OCI-LY7 (cell line): Measurements from ENCODE around the gene TNN. TPM values are rescaled to one million over a fixed set of nuclear protein-coding genes. Genes with fewer than 3 reads are reported as not detected.

Experiments used
- BruUV-seq: library from RNA; stranded (reverse); fragments of 400-500 nt; replicated peaks from 2 replicates; lab custom pipeline; 2021; lab: Mats Ljungman, UMichigan
- CTCF ChIA-PET: fragments of 300-600 bp; sonication (Branson Sonifier 250); formaldehyde crosslinking; loops from one replicate; lab custom pipeline; 2022; ENCODE audit warnings: antibody characterized with exemption; ENCODE audit not compliant: unreplicated experiment; lab: Charles Lee
- POLR2A ChIA-PET: fragments of 300-600 bp; sonication (Branson Sonifier 250); formaldehyde crosslinking; loops from one replicate; lab custom pipeline; 2022; ENCODE audit warnings: antibody characterized with exemption; lab: Charles Lee
- DNase-seq: peaks from one replicate; pipeline ENCODE4 v3.0.0-alpha.2; 2015; ENCODE audit warnings: low spot score
- H2AFZ ChIP-seq: fragments of 200-600 bp; sonication (generic), shearing (Covaris generic); 2 replicates; pipeline ENCODE4 v1.6.1; 2014; ENCODE audit warnings: mild to moderate bottlenecking, antibody characterized with exemption, low read length, moderate library complexity
- H3K27ac ChIP-seq: fragments of 200-600 bp; sonication (generic); 2 replicates; pipeline ENCODE4 v1.5.1; 2014; ENCODE audit warnings: mixed run types, low read depth, mild to moderate bottlenecking, moderate library complexity, low read length, inconsistent platforms; ENCODE audit not compliant: poor library complexity, severe bottlenecking
- H3K36me3 ChIP-seq: fragments of 200-600 bp; sonication (generic); 2 replicates; pipeline ENCODE4 v1.6.1; 2014; ENCODE audit warnings: mild to moderate bottlenecking, antibody characterized with exemption, low read length, moderate library complexity, mixed read lengths; ENCODE audit not compliant: insufficient read depth
- H3K4me1 ChIP-seq: fragments of 200-600 bp; sonication (generic); 2 replicates; pipeline ENCODE4 v1.5.1; 2014; ENCODE audit warnings: mild to moderate bottlenecking, low read length; ENCODE audit not compliant: insufficient read depth, poor library complexity, severe bottlenecking
- H3K4me2 ChIP-seq: fragments of 200-600 bp; sonication (generic); 2 replicates; pipeline ENCODE4 v1.6.1; 2014; ENCODE audit warnings: mild to moderate bottlenecking, low read length
- H3K4me3 ChIP-seq: fragments of 200-600 bp; sonication (generic); 2 replicates; pipeline ENCODE4 v1.5.1; 2014; ENCODE audit warnings: mild to moderate bottlenecking, low read depth, low read length; ENCODE audit not compliant: poor library complexity, severe bottlenecking
- H3K79me2 ChIP-seq: fragments of 200-600 bp; sonication (generic); 2 replicates; pipeline ENCODE4 v1.6.1; 2016; ENCODE audit warnings: low read depth, mild to moderate bottlenecking, low read length, moderate library complexity, mixed read lengths; ENCODE audit not compliant: insufficient read depth
- H3K9me2 ChIP-seq: fragments of 200-600 bp; sonication (generic); 2 replicates; pipeline ENCODE4 v1.6.1; 2016; ENCODE audit warnings: mild to moderate bottlenecking, low read length, mixed read lengths; ENCODE audit not compliant: insufficient read depth
- H3K9me3 ChIP-seq: fragments of 200-600 bp; sonication (generic); 2 replicates; pipeline ENCODE4 v1.6.1; 2014; ENCODE audit warnings: mild to moderate bottlenecking, mixed run types, low read length, mixed read lengths
- H4K20me1 ChIP-seq: fragments of 200-600 bp; sonication (generic); 2 replicates; pipeline ENCODE4 v1.6.1; 2014; ENCODE audit warnings: mild to moderate bottlenecking, antibody characterized with exemption, low read length, moderate library complexity, mixed read lengths; ENCODE audit not compliant: insufficient read depth
- EZH2phosphoT487 ChIP-seq: fragments of 200-600 bp; sonication (generic); IDR thresholded peaks from 2 replicates; pipeline ENCODE4 v1.6.1; 2018; ENCODE audit warnings: low read depth, borderline replicate concordance, mild to moderate bottlenecking, mixed run types, antibody characterized with exemption, low read length, moderate library complexity, mixed read lengths
- intact Hi-C: fragments of 100-400 bp; cut with micrococcal nuclease; formaldehyde crosslinking; loops from one replicate; pipeline ENCODE4 v1.10.0; 2022; ENCODE audit not compliant: unreplicated experiment
- total RNA-seq, 2 experiments: library from RNA; depleted of rRNA in 1 of 2; stranded (reverse); fragments of >200 nt in 1 of 2; shearing (Covaris generic) in 1 of 2; gene quantifications; 2 replicates each; pipeline ENCODE4 v1.2.3, GENCODE V29; 2014 to 2022
- TF ChIP-seq, protein P1 (sequence below): fragments of 200-600 bp; sonication (generic); conservative IDR thresholded peaks from 2 replicates; pipeline ENCODE4 v1.5.1; 2014; ENCODE audit warnings: mild to moderate bottlenecking, antibody characterized with exemption, low read length, moderate library complexity, mixed read lengths

The TNN gene
- total RNA-seq, 2 experiments from 2014 or later = not detected

GRCh38 chr1:175158170-175158591 is 90.5 kb downstream of the TNN start:
- Histone ChIP-seq H3K9me2 (no peaks in the 10 kb centered on the region), H3K79me2 (no peaks in the 10 kb centered on the region), H3K4me1 (peaks cover 29% of the 10 kb centered on the region), H2AFZ (no peak overlapping the region), H3K4me2 (no peak overlapping the region), H3K9me3 (no peaks in the 10 kb centered on the region), H3K27ac (no peak overlapping the region), H4K20me1 (no peaks in the 10 kb centered on the region), H3K36me3 (peaks cover 60% of the 10 kb centered on the region), H3K4me3 (no peak overlapping the region)
- DNase-seq = no peak
- ChIA-PET POLR2A (interaction anchor here (1.3 to 1.4 kb wide), 2 partner anchors 12 to 31 kb away, joined by 3 read pairs; no protein-coding TSS in a partner anchor), CTCF (no interaction called here)
- intact Hi-C loops = loop anchor here (5.0 to 10.0 kb wide), 2 partner anchors 49 to 587 kb away; partner anchors contain the start of gene TNR
- no TSS peak for BruUV-seq
- TF ChIP-seq, protein P1, sequence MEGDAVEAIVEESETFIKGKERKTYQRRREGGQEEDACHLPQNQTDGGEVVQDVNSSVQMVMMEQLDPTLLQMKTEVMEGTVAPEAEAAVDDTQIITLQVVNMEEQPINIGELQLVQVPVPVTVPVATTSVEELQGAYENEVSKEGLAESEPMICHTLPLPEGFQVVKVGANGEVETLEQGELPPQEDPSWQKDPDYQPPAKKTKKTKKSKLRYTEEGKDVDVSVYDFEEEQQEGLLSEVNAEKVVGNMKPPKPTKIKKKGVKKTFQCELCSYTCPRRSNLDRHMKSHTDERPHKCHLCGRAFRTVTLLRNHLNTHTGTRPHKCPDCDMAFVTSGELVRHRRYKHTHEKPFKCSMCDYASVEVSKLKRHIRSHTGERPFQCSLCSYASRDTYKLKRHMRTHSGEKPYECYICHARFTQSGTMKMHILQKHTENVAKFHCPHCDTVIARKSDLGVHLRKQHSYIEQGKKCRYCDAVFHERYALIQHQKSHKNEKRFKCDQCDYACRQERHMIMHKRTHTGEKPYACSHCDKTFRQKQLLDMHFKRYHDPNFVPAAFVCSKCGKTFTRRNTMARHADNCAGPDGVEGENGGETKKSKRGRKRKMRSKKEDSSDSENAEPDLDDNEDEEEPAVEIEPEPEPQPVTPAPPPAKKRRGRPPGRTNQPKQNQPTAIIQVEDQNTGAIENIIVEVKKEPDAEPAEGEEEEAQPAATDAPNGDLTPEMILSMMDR = no peak
- TF ChIP-seq EZH2phosphoT487 = no peak

GRCh38 chr1:175162955-175163354 is 95.3 kb downstream of the TNN start:
- Histone ChIP-seq H3K9me3 (no peaks in the 10 kb centered on the region), H3K79me2 (no peaks in the 10 kb centered on the region), H3K4me3 (no peak overlapping the region), H3K9me2 (no peaks in the 10 kb centered on the region), H3K4me2 (no peak overlapping the region), H3K36me3 (peaks cover 100% of the 10 kb centered on the region), H3K27ac (no peak overlapping the region), H2AFZ (no peak overlapping the region), H3K4me1 (no peaks in the 10 kb centered on the region), H4K20me1 (no peaks in the 10 kb centered on the region)
- no peak for DNase-seq
- no TSS peak for BruUV-seq
- CTCF ChIA-PET = no interaction called here
- POLR2A ChIA-PET = no interaction called here
- intact Hi-C loops = no loop called here
- no peak for TF ChIP-seq EZH2phosphoT487
- TF ChIP-seq, protein P1 = no peak

DNA sequence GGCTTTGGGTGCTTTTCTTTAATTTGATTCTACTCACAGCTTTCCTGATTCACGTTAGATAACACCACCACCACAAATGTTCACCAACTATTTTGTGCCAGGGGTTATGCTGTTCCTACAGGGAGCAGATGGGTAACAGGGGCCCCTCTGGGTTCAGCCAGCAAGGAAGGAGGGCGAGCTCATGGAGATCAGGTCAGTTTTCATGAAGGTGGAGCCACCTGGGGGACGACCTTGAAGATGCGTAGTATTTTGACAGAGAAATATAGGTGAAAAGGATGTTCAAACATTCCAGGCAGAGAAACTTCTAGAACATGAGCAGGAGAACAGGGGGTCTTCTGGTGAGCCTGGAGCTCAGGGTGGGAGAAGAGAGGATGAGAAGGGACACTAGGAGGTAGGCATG is 96.1 kb downstream of the TNN start:
- BruUV-seq = no TSS peak
- Histone ChIP-seq H3K79me2 (peaks cover 2% of the 10 kb centered on the region; the same call in 1 of the 2 replicates), H3K4me1 (no peaks in the 10 kb centered on the region), H3K36me3 (peaks cover 100% of the 10 kb centered on the region), H3K4me2 (no peak overlapping the region), H3K4me3 (no peak overlapping the region), H3K9me2 (no peaks in the 10 kb centered on the region), H4K20me1 (no peaks in the 10 kb centered on the region), H3K27ac (no peak overlapping the region), H2AFZ (no peak overlapping the region), H3K9me3 (no peaks in the 10 kb centered on the region)
- TF ChIP-seq, protein P1 = peak; percentile 54
- TF ChIP-seq EZH2phosphoT487 = no peak
- no peak for DNase-seq
- CTCF ChIA-PET = no interaction called here
- intact Hi-C loops = no loop called here
- POLR2A ChIA-PET = interaction anchor here (0.6 kb wide), 1 partner anchor 10 kb away, joined by 5 read pairs; no protein-coding TSS in a partner anchor
